H1 (cell line): ENCODE data around the gene TTC6. TPM values are rescaled to one million over a fixed set of nuclear protein-coding genes. Genes with fewer than 3 reads are reported as not detected.

Source experiments
- CTCF ChIA-PET: fragments of 300-600 bp; sonication (Branson Sonifier 250); formaldehyde crosslinking; loops from one replicate; lab custom pipeline; 2021; ENCODE audit not compliant: partially characterized antibody; lab: Charles Lee
- POLR2A ChIA-PET: fragments of 300-600 bp; sonication (Branson Sonifier 250); formaldehyde crosslinking; loops from one replicate; lab custom pipeline; 2021; ENCODE audit warnings: inconsistent platforms; ENCODE audit not compliant: partially characterized antibody; lab: Charles Lee
- DNase-seq, 2 experiments: peaks; one replicate each; pipeline versions ENCODE4 v3.0.0 to v3.0.0-alpha.2; 2010 to 2022; ENCODE audit warnings: low spot score in 2 of 2, low read depth in 1 of 2, mixed read lengths in 1 of 2
- FAIRE-seq: peaks from 2 replicates; lab custom pipeline; 2011; peaks lifted over from hg19 to GRCh38; lab: Jason Lieb, UNC
- H2AFZ ChIP-seq: 2 replicates; pipeline ENCODE4 v1.8.1; 2012; ENCODE audit warnings: low read length, inconsistent platforms
- H2AK5ac ChIP-seq: 2 replicates; pipeline ENCODE4 v1.6.1; 2013; ENCODE audit warnings: low read depth, low read length
- H2BK120ac ChIP-seq: replicated peaks from 2 replicates; pipeline ENCODE3; 2013; ENCODE audit warnings: low read depth, low read length, inconsistent platforms
- H2BK12ac ChIP-seq: 2 replicates; pipeline ENCODE4 v1.6.1; 2013; ENCODE audit warnings: low read depth, low read length
- H2BK15ac ChIP-seq: 2 replicates; pipeline ENCODE4 v1.6.1; 2013; ENCODE audit warnings: low read length
- H2BK20ac ChIP-seq: 2 replicates; pipeline ENCODE4 v1.6.1; 2013; ENCODE audit warnings: low read length
- H2BK5ac ChIP-seq: 2 replicates; pipeline ENCODE4 v1.6.1; 2013; ENCODE audit warnings: low read depth, low read length
- H3K14ac ChIP-seq: 2 replicates; pipeline ENCODE4 v1.6.1; 2013; ENCODE audit warnings: inconsistent platforms; ENCODE audit not compliant: insufficient read length
- H3K18ac ChIP-seq: 2 replicates; pipeline ENCODE4 v1.6.1; 2013; ENCODE audit warnings: low read length; ENCODE audit errors: extremely low read depth
- H3K23ac ChIP-seq: 2 replicates; pipeline ENCODE4 v1.6.1; 2013; ENCODE audit warnings: inconsistent platforms; ENCODE audit not compliant: insufficient read length
- H3K23me2 ChIP-seq: 2 replicates; pipeline ENCODE4 v1.6.1; 2013; ENCODE audit warnings: low read depth, low read length
- H3K27ac ChIP-seq: 2 replicates; pipeline ENCODE4 v1.6.1; 2011; ENCODE audit warnings: low read depth, low read length, inconsistent platforms
- H3K27me3 ChIP-seq, 4 experiments: replicated peaks in 1 of 4; 1 replicate in 1 of 4; 2 replicates in 3 of 4; pipeline versions ENCODE4 v1.6.1 to v1.8.1; 2011 to 2013; ENCODE audit warnings: low read length in 3 of 4, mild to moderate bottlenecking in 3 of 4, inconsistent platforms in 2 of 4, mixed read lengths in 2 of 4, moderate library complexity in 1 of 4; ENCODE audit not compliant: control insufficient read depth in 3 of 4, insufficient read depth in 3 of 4; ENCODE audit errors: extremely low read depth in 1 of 4
- H3K36me3 ChIP-seq, 4 experiments: 2 replicates each; pipeline versions ENCODE4 v1.6.1 to v1.8.1; 2011 to 2013; ENCODE audit warnings: mild to moderate bottlenecking in 4 of 4, low read length in 3 of 4, moderate library complexity in 2 of 4, control low read depth in 1 of 4, inconsistent platforms in 1 of 4; ENCODE audit not compliant: insufficient read depth in 4 of 4, control insufficient read depth in 2 of 4
- H3K4ac ChIP-seq: replicated peaks from 2 replicates; pipeline ENCODE3; 2013; ENCODE audit warnings: low read length, low read depth, mixed read lengths, inconsistent platforms; ENCODE audit not compliant: insufficient read length
- H3K4me1 ChIP-seq, 4 experiments: replicated peaks in 1 of 4; 1 replicate in 1 of 4; 2 replicates in 3 of 4; pipeline versions ENCODE4 v1.6.1 to v1.8.1; 2011 to 2013; ENCODE audit warnings: low read length in 3 of 4, inconsistent platforms in 2 of 4, mixed read lengths in 1 of 4; ENCODE audit not compliant: insufficient read depth in 4 of 4, control insufficient read depth in 3 of 4
- H3K4me2 ChIP-seq, 2 experiments: 2 replicates each; pipeline versions ENCODE4 v1.6.1 to v1.8.1; 2011 to 2013; ENCODE audit warnings: low read depth in 2 of 2, low read length in 2 of 2, control low read depth in 1 of 2, inconsistent platforms in 1 of 2, mild to moderate bottlenecking in 1 of 2; ENCODE audit not compliant: insufficient read depth in 1 of 2
- H3K4me3 ChIP-seq, 4 experiments: fragments of 200-600, 300-600 bp in 1 of 4; sonication (generic), shearing (Covaris generic), sonication (Bioruptor Twin) in 1 of 4; 2 replicates each; pipeline versions ENCODE4 v1.5.1 to v1.8.1; 2011 to 2016; ENCODE audit warnings: low read length in 4 of 4, low read depth in 3 of 4, control low read depth in 2 of 4, inconsistent platforms in 2 of 4, mild to moderate bottlenecking in 2 of 4, mixed read lengths in 1 of 4, moderate library complexity in 1 of 4; ENCODE audit not compliant: insufficient read depth in 2 of 4; ENCODE audit errors: extremely low read depth in 1 of 4
- H3K56ac ChIP-seq: replicated peaks from 2 replicates; pipeline ENCODE3; 2013; ENCODE audit warnings: low read depth, mild to moderate bottlenecking, mixed read lengths, low read length, inconsistent platforms; ENCODE audit not compliant: insufficient read length
- H3K79me1 ChIP-seq: 2 replicates; pipeline ENCODE4 v1.6.1; 2013; ENCODE audit warnings: low read depth, low read length, control low read depth
- H3K79me2 ChIP-seq, 2 experiments: 2 replicates each; pipeline versions ENCODE4 v1.6.1 to v1.8.1; 2012 to 2013; ENCODE audit warnings: low read length in 2 of 2, mild to moderate bottlenecking in 2 of 2, inconsistent platforms in 1 of 2; ENCODE audit not compliant: insufficient read depth in 2 of 2, control insufficient read depth in 1 of 2
- H3K9ac ChIP-seq, 4 experiments: replicated peaks in 1 of 4; 1 replicate in 1 of 4; 2 replicates in 3 of 4; pipeline versions ENCODE4 v1.6.1 to v1.8.1; 2011 to 2013; ENCODE audit warnings: low read depth in 3 of 4, low read length in 3 of 4, control low read depth in 2 of 4, mild to moderate bottlenecking in 2 of 4, moderate library complexity in 2 of 4, inconsistent platforms in 1 of 4; ENCODE audit errors: extremely low read depth in 1 of 4
- H3K9me3 ChIP-seq, 2 experiments: 2 replicates each; pipeline versions ENCODE4 v1.6.1 to v1.8.1; 2012 to 2013; ENCODE audit warnings: mild to moderate bottlenecking in 2 of 2, moderate library complexity in 2 of 2, control low read depth in 1 of 2, inconsistent platforms in 1 of 2, low read depth in 1 of 2, low read length in 1 of 2, mixed read lengths in 1 of 2; ENCODE audit not compliant: insufficient read depth in 2 of 2
- H4K20me1 ChIP-seq, 2 experiments: replicated peaks in 1 of 2; 2 replicates each; pipeline versions ENCODE3 to v1.8.1; 2011 to 2013; ENCODE audit warnings: inconsistent platforms in 2 of 2, low read length in 2 of 2, mild to moderate bottlenecking in 1 of 2; ENCODE audit not compliant: insufficient read depth in 2 of 2, control insufficient read depth in 1 of 2
- H4K5ac ChIP-seq: 2 replicates; pipeline ENCODE4 v1.6.1; 2013; ENCODE audit warnings: low read length, low read depth, mixed read lengths, inconsistent platforms; ENCODE audit not compliant: insufficient read length
- H4K8ac ChIP-seq: 2 replicates; pipeline ENCODE4 v1.8.0; 2013; ENCODE audit warnings: mild to moderate bottlenecking, moderate library complexity, low read length, inconsistent platforms; ENCODE audit not compliant: insufficient read depth; ENCODE audit errors: extremely low read depth
- H4K91ac ChIP-seq: replicated peaks from 2 replicates; pipeline ENCODE3; 2013; ENCODE audit warnings: low read length, mixed read lengths, inconsistent platforms; ENCODE audit not compliant: insufficient read length
- POU5F1 ChIP-seq: IDR thresholded peaks from 2 replicates; pipeline ENCODE4 v1.6.1; 2011; ENCODE audit warnings: low read depth, mild to moderate bottlenecking, low read length, moderate library complexity
- RNF2 ChIP-seq: fragments of 200-900, 300-1000 bp; sonication (generic); IDR thresholded peaks from 2 replicates; pipeline ENCODE4 v1.7.1; 2016; ENCODE audit warnings: borderline replicate concordance, low read depth, mild to moderate bottlenecking, antibody characterized with exemption, low read length; ENCODE audit not compliant: poor library complexity, severe bottlenecking; ENCODE audit errors: missing control alignments
- WGBS, 2 experiments: shearing (Covaris generic) in 1 of 2; methylation state at CpG; one replicate each; pipeline versions ENCODE4 v1.1.6 to v1.1.7; 2013 to 2015; ENCODE audit warnings: low lambda C conversion rate in 2 of 2, mixed read lengths in 2 of 2, inconsistent platforms in 1 of 2, low coverage in 1 of 2, missing lambda C conversion rate in 1 of 2; ENCODE audit not compliant: insufficient replicate concordance in 2 of 2, insufficient coverage in 1 of 2, insufficient read length in 1 of 2; ENCODE audit errors: extremely low coverage in 1 of 2, missing lambda C conversion rate in 1 of 2; 5-methylcytosine and 5-hydroxymethylcytosine counted together
- polyA plus RNA-seq, 7 experiments: library from polyadenylated mRNA; depleted of rRNA in 3 of 7; stranded (reverse) in 5 of 7; unstranded in 2 of 7; fragments of >200 nt in 5 of 7; fragments of 200-250 nt in 2 of 7; gene quantifications; 1 replicate in 5 of 7; 2 replicates in 1 of 7; 4 replicates in 1 of 7; pipeline versions ENCODE4 v1.2.1 to v1.2.3, GENCODE V29; 2011 to 2013; ENCODE audit warnings: missing spikeins in 2 of 7, mixed read lengths in 2 of 7
- total RNA-seq: library from RNA; stranded (reverse); fragmentation: NEBNext Ultra II Directional; extraction: Animal tissue kit (Norgen Biotek cat#: 25700); gene quantifications from 2 replicates; pipeline ENCODE4 v1.2.1, GENCODE V29; 2021

TTC6 gene
- total and polyA plus RNA-seq, 2 of the 8 experiments (the other 6 are each of a cell fraction or from before 2014, with no cell fraction given), result 0.02 TPM; not detected in 1

- ChIA-PET POLR2A (no interaction called here), CTCF (interaction anchor here (1.0 kb wide), 1 partner anchor 10 kb away, joined by 3 read pairs; no protein-coding TSS in a partner anchor)
- no peaks in the 10 kb centered on the region for H3K36me3 ChIP-seq
These were observed 45.7 kb downstream of the TTC6 start for GRCh38 chr14:37641117-37641516.

More at GRCh38 chr14:37641117-37641516, 45.7 kb downstream of the TTC6 start:
- 92% methylated on average over 1 of the region's 1 CpG; no CpG with 5 or more reads in 1 of the 2 experiments for WGBS, 2 experiments
- H4K91ac ChIP-seq, result no peak overlapping the region
- FAIRE-seq (no peak), DNase-seq (no peak)
- H3K4ac ChIP-seq, result no peak overlapping the region
- H3K79me2 ChIP-seq, result no peaks in the 10 kb centered on the region
- no peaks in the 10 kb centered on the region for H3K79me1 ChIP-seq
- H3K9me3 ChIP-seq, result no peaks in the 10 kb centered on the region
- H2BK120ac ChIP-seq, result no peak overlapping the region
- no peak overlapping the region for H2AK5ac ChIP-seq
- H2AFZ ChIP-seq, result no peak overlapping the region
- no peak overlapping the region for H3K14ac ChIP-seq
- H2BK20ac ChIP-seq, result no peak overlapping the region
- H4K8ac ChIP-seq, result no peak overlapping the region
- no peak overlapping the region for H3K18ac ChIP-seq
- no peak overlapping the region for H3K9ac ChIP-seq
- H3K4me1 ChIP-seq, result no peaks in the 10 kb centered on the region
- H2BK12ac ChIP-seq, result no peak overlapping the region
- TF ChIP-seq RNF2, result no peak
- no peak for TF ChIP-seq POU5F1
- H3K23me2 ChIP-seq, result no peaks in the 10 kb centered on the region
- no peaks in the 10 kb centered on the region for H3K27me3 ChIP-seq
- no peak overlapping the region for H3K4me3 ChIP-seq
- no peak overlapping the region for H2BK5ac ChIP-seq
- no peak overlapping the region for H3K56ac ChIP-seq
- no peak overlapping the region for H3K23ac ChIP-seq
- no peaks in the 10 kb centered on the region for H4K20me1 ChIP-seq
- no peak overlapping the region for H3K27ac ChIP-seq
- H2BK15ac ChIP-seq, result no peak overlapping the region
- no peak overlapping the region for H3K4me2 ChIP-seq
- no peak overlapping the region for H4K5ac ChIP-seq
